HG03558 (cell line): Measurements from ENCODE around the gene ADSS1.

Source experiments
- ATAC-seq: cut with Tn5 transposase; IDR thresholded peaks from one replicate; pipeline ENCODE4 v1.9.1; 2021; ENCODE audit warnings: moderate number of reproducible peaks; ENCODE audit not compliant: unreplicated experiment; ENCODE audit errors: extremely low read depth

The ADSS1 gene

GRCh38 chr14:104712881-104713734 is 10.9 kb upstream of the ADSS1 start:
- ATAC-seq: no peak

DNA sequence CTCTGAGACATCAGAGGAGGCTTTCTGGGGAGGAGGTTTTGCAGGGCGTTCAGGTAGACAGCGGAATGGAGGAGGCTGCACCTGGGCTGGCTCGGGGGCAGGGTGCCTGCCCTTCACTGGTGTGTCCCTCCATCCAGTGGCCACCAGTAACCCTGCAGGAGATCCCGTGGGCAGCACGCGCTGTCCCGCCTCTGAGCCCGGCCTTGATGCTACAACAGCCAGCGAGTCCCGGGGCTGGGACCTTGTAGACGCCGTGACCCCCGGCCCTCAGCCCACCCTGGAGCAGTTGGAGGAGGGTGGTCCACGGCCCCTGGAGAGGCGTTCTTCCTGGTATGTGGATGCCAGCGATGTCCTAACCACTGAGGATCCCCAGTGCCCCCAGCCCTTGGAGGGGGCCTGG is 10.0 kb upstream of the ADSS1 start:
- no peak for ATAC-seq

DNA sequence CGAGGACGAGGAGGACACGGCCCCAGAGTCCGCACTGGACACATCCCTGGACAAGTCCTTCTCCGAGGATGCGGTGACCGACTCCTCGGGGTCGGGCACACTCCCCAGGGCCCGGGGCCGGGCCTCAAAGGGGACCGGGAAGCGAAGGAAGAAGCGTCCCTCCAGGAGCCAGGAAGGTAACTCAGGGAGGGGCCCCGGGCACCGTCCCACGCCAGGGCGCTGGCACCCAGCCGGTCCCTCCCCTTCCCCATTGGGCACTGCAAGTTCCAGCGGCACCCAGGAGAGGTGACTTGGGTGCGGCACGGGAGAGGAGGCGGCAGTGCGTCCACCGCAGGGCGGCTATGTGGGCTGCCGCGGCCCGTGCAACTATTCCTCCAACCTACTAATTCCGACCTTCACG is 9.3 kb upstream of the ADSS1 start:
- ATAC-seq: no peak

DNA sequence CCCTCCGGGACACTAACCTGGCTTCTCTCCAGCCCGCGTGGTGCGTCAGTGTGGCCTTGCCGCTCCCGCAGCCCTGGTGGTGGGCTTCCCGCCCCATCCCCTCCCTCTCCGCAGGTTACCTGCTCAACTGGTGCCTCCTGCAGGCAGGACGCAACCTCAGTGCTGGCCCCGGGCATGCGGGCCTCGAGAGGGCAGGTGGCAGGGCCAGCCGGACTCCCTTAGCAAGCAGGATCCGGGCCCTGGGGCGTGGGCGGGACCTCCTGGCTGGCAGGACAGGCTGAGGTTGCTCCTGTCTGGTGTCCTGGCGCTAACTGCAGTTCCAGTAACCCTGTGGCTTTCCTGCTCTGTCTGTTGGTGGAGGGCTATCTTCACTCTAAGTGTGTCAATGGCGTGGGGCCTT is 8.6 kb upstream of the ADSS1 start:
- ATAC-seq: no peak

GRCh38 chr14:104715871-104716270 is 8.2 kb upstream of the ADSS1 start:
- no peak for ATAC-seq

DNA sequence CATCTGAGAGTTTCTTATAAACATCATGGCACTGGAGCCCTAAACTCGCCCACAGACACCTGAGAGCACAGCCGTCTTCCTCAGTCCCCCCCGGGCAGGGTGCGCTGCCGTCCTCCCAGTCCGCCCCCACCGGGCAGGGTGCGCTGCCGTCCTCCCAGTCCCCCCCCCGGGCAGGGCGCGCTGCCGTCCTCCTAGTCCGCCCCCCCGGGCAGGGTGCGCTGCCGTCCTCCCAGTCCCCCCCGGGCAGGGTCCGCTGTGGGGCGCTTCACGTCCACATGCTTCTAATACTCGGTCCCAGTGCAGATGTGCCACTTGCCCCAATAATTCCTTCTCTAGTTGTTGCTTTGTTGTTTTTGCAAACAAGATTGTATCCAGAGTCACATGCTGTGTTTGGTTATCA is 6.9 kb upstream of the ADSS1 start:
- no peak for ATAC-seq

DNA sequence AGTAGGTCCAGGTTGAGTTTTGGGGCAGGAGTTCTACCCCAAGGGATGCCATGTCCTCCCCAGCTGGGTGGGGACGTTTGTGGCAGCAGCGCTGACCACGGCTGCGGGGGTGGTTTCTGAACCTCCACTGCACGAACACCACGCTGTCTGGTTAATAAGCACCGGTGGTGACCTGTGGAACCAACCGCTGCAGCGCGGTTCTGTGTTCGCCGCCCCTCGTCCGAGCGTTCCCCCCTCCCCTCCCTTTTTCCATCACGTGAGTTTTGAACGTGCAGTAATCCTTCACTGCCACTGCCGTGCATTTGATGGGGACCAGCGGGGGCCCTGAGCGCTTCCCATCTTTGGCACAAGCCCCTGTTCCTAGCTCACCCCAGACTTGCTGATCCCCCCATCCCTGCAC is 6.4 kb upstream of the ADSS1 start:
- ATAC-seq: no peak

DNA sequence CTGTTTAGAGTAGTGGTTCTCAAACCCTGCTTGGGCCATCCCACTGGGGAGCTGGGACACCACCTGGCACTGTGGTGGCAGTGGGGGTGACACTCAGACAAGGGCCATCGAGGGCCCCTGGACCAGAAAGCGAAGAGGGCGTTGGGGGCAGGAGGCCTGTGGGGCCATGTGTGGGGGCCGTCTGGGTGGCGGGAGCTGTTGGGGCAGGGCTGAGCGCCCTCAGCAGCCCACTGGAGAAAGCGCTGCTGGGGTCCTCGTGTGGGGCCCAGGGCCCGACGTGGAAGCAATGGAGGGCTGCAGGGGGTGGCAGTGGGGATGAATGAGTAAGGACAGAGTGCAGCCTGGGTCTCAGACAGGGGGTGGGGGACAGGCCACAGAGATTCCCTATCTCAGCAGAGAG is 5.9 kb upstream of the ADSS1 start:
- no peak for ATAC-seq

GRCh38 chr14:104718871-104719270 is 5.2 kb upstream of the ADSS1 start:
- no peak for ATAC-seq

DNA sequence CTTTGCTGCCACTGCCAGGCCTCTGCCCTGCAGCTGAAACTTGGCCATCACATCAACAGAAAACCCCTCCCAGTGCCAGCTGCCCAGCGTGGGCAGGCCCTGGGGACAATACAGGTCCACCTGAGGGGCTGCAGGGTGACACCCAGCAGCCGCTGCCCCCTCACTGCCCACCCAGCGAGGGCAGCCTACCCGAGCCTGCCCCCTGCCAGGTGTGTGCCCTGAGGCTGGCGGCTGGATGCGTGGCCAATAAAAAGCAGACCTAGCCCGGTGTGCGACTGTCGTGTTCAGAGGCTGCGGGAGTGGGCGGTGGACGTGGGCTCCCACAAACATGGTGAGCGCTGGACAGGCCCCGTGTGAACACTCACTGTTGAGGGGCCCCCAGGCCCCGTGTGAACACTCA is 4.7 kb upstream of the ADSS1 start:
- no peak for ATAC-seq

GRCh38 chr14:104721505-104722431 is 2.3 kb upstream of the ADSS1 start:
- ATAC-seq: no peak

GRCh38 chr14:104722938-104723650 is 935 bp upstream of the ADSS1 start:
- ATAC-seq: no peak

GRCh38 chr14:104724407-104724980 is 465 bp downstream of the ADSS1 start:
- ATAC-seq: no peak

GRCh38 chr14:104724981-104725771 is 1.1 kb downstream of the ADSS1 start:
- ATAC-seq: no peak

- ATAC-seq: no peak
Measured at GRCh38 chr14:104725772-104726548, 1.9 kb downstream of the ADSS1 start.

- no peak for ATAC-seq
Measured at GRCh38 chr14:104726600-104727451, 2.8 kb downstream of the ADSS1 start.

DNA sequence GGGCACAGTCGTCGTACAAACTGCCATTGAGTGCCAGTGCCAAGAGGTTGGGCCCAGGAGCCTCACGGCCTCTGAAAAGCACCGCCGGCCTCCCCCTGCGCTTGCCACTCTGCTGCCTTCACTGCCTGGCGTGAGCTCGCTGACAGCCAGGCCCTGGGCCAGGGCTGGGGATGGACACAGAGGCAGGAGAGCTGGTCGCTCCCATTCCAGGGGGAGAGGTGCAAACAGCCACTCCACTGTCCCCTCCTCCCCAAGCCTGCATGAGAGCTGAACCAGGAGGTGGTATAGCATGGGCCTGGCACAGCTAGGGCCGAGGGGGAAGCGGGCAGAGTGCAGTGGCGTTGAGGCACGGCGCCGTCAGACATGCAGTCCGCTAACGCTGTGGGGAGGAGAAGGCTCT is 4.6 kb downstream of the ADSS1 start:
- ATAC-seq: no peak
